Liver (tissue), 9 donors: ENCODE data around the gene CDH4. TPM values are rescaled to one million over a fixed set of nuclear protein-coding genes. Genes with fewer than 3 reads are reported as not detected.

Experiments
- DNase-seq: peaks from one replicate; pipeline ENCODE4 v3.0.0-alpha.2; 2017; ENCODE audit warnings: low spot score
- H3K27ac ChIP-seq, 2 donors: one replicate each; pipeline ENCODE4 v1.7.0; 2013; ENCODE audit warnings: inconsistent platforms in 2 of 2, low read length in 2 of 2, control low read depth in 1 of 2, low read depth in 1 of 2, mild to moderate bottlenecking in 1 of 2
- H3K27me3 ChIP-seq, 4 donors: one replicate each; pipeline versions ENCODE4 v1.6.1 to v1.7.0; 2013; ENCODE audit warnings: low read length in 3 of 4, inconsistent platforms in 1 of 4, mild to moderate bottlenecking in 1 of 4, moderate library complexity in 1 of 4; ENCODE audit not compliant: control insufficient read depth in 4 of 4, insufficient read depth in 4 of 4
- H3K36me3 ChIP-seq, 4 donors: one replicate each; pipeline versions ENCODE4 v1.6.1 to v1.7.0; 2013; ENCODE audit warnings: low read length in 3 of 4, mild to moderate bottlenecking in 3 of 4, low read depth in 1 of 4, moderate library complexity in 1 of 4; ENCODE audit not compliant: control insufficient read depth in 4 of 4, insufficient read depth in 3 of 4
- H3K4me1 ChIP-seq, 4 donors: one replicate each; pipeline versions ENCODE4 v1.6.1 to v1.7.0; 2013; ENCODE audit warnings: low read length in 3 of 4, mild to moderate bottlenecking in 3 of 4, moderate library complexity in 1 of 4; ENCODE audit not compliant: control insufficient read depth in 4 of 4, insufficient read depth in 4 of 4
- H3K4me3 ChIP-seq, 3 donors: one replicate each; pipeline versions ENCODE4 v1.6.1 to v1.7.0; 2013; ENCODE audit warnings: low read length in 3 of 3, control low read depth in 1 of 3, low read depth in 1 of 3, mild to moderate bottlenecking in 1 of 3
- H3K9ac ChIP-seq, 2 donors: one replicate each; pipeline ENCODE4 v1.7.0; 2013; ENCODE audit warnings: low read length in 2 of 2, mild to moderate bottlenecking in 2 of 2, moderate library complexity in 2 of 2, control low read depth in 1 of 2, low read depth in 1 of 2
- H3K9me3 ChIP-seq, 4 donors: one replicate each; pipeline versions ENCODE4 v1.6.1 to v1.7.0; 2013; ENCODE audit warnings: low read length in 3 of 4; ENCODE audit not compliant: control insufficient read depth in 4 of 4
- EGR1 ChIP-seq, 2 donors: IDR thresholded peaks; 2 replicates each; pipeline ENCODE4 v1.6.1; 2016 to 2018; ENCODE audit warnings: antibody characterized with exemption in 2 of 2, low read depth in 2 of 2
- FOXA1 ChIP-seq: IDR thresholded peaks from 2 replicates; pipeline ENCODE4 v1.6.1; 2016; ENCODE audit warnings: antibody characterized with exemption
- FOXA2 ChIP-seq: IDR thresholded peaks from 2 replicates; pipeline ENCODE4 v1.6.1; 2016; ENCODE audit warnings: antibody characterized with exemption
- GABPA ChIP-seq, 2 donors: IDR thresholded peaks in 1 of 2; conservative IDR thresholded peaks in 1 of 2; 2 replicates each; pipeline ENCODE4 v1.6.1; 2016; ENCODE audit warnings: antibody characterized with exemption in 2 of 2, mild to moderate bottlenecking in 1 of 2, moderate library complexity in 1 of 2
- HNF4A ChIP-seq, 2 donors: conservative IDR thresholded peaks; 2 replicates each; pipeline ENCODE4 v1.6.1; 2016; ENCODE audit warnings: antibody characterized with exemption in 2 of 2, mild to moderate bottlenecking in 2 of 2
- HNF4G ChIP-seq: IDR thresholded peaks from 2 replicates; pipeline ENCODE4 v1.6.1; 2016; ENCODE audit warnings: antibody characterized with exemption
- JUND ChIP-seq, 2 donors: IDR thresholded peaks; 2 replicates each; pipeline ENCODE4 v1.6.1; 2016; ENCODE audit warnings: antibody characterized with exemption in 2 of 2
- NR2F2 ChIP-seq: IDR thresholded peaks from 2 replicates; pipeline ENCODE4 v1.6.1; 2016; ENCODE audit warnings: antibody characterized with exemption
- RAD21 ChIP-seq, 2 donors: IDR thresholded peaks; 2 replicates each; pipeline ENCODE4 v1.6.1; 2016; ENCODE audit warnings: antibody characterized with exemption in 2 of 2, mild to moderate bottlenecking in 2 of 2
- SP1 ChIP-seq: IDR thresholded peaks from 2 replicates; pipeline ENCODE4 v1.6.1; 2018; ENCODE audit warnings: antibody characterized with exemption, mild to moderate bottlenecking
- TAF1 ChIP-seq: conservative IDR thresholded peaks from 2 replicates; pipeline ENCODE4 v1.6.1; 2016; ENCODE audit warnings: antibody characterized with exemption, mild to moderate bottlenecking
- YY1 ChIP-seq: IDR thresholded peaks from 2 replicates; pipeline ENCODE4 v1.6.1; 2016; ENCODE audit warnings: antibody characterized with exemption, mild to moderate bottlenecking
- WGBS: extraction: QIAGEN DNeasy Blood & Tissue Kit; methylation state at CpG from one replicate; pipeline ENCODE4 v1.1.7; 2013; 5-methylcytosine and 5-hydroxymethylcytosine counted together
- polyA plus RNA-seq, 2 donors: library from polyadenylated mRNA; stranded (reverse) in 1 of 2; unstranded in 1 of 2; fragments of 200-250 nt in 1 of 2; fragments of >200 nt in 1 of 2; fragmentation: Nextera tagmentation in 1 of 2; extraction: Ambion mirVana in 1 of 2; gene quantifications; one replicate each; pipeline versions ENCODE4 v1.2.1 to v1.2.3, GENCODE V29; 2013 to 2015
- total RNA-seq, 2 donors: library from RNA; depleted of rRNA; stranded (reverse); fragments of >200 nt; gene quantifications; one replicate each; pipeline ENCODE4 v1.2.3, GENCODE V29; 2014
- TF ChIP-seq, protein P1 (sequence below): IDR thresholded peaks from 2 replicates; pipeline ENCODE4 v1.6.1; 2016; ENCODE audit warnings: antibody characterized with exemption, mild to moderate bottlenecking
- TF ChIP-seq, protein P2 (sequence below): IDR thresholded peaks from 2 replicates; pipeline ENCODE4 v1.6.1; 2016; ENCODE audit warnings: antibody characterized with exemption
- TF ChIP-seq, protein P3 (sequence below): fragments of 150-350 bp; IDR thresholded peaks from 2 replicates; pipeline ENCODE4 v1.5.1; 2017; ENCODE audit warnings: improper control_type of control experiment, low read depth, low read length; ENCODE audit not compliant: missing input control
- TF ChIP-seq, protein P4 (sequence below): IDR thresholded peaks from 2 replicates; pipeline ENCODE4 v1.6.1; 2016; ENCODE audit warnings: antibody characterized with exemption
- TF ChIP-seq, protein P5 (sequence below): IDR thresholded peaks from 2 replicates; pipeline ENCODE4 v1.6.1; 2016; ENCODE audit warnings: antibody characterized with exemption
- donor health status: healthy.
- donor health status: healthy.
- donor health status: healthy.
- donor health status: healthy.
- donor health status: healthy.

The CDH4 gene
- total and polyA plus RNA-seq, 4 donors, result 0.03 to 0.25 (median 0.19) TPM; not detected in 1

DNA sequence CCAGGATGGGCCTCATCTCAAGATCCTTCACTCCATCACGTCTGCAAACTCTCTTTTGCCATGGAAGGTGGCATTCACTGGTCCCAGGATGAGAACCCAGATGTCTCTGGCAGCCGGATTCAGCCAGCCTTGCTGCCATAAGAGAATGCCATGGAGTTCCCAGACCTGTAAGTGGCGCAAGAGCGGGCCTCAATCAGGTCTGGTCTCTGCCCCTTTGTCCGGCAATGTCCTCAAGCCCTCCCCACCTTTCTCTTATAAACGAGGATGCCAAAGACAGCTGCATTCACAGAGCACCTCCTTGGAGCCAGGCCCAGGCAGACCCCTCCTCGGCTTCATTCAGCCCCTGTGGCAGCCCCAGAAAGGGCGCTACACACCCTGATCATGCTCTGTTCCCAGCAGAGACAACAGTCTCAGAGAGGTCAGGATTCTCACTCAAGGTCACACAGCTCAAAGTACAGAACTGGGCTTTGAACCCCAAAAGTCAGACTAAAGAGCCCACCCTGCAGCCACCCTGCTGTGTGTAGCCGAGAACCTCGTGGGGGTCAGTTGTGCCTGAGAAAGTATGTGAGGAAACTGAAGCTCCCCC is 549.9 kb downstream of the CDH4 start:
- Histone ChIP-seq H3K27me3 (peaks cover 0 to 4% (median 3%) of the 10 kb centered on the region in 4 donors), H3K27ac (no peak overlapping the region), H3K4me1 (no peaks in the 10 kb centered on the region), H3K9ac (no peak overlapping the region), H3K9me3 (no peaks in the 10 kb centered on the region), H3K36me3 (no peaks in the 10 kb centered on the region), H3K4me3 (no peak overlapping the region)
- WGBS, result 67% methylated on average over 10 of the region's 10 CpGs
- no peak for DNase-seq
- TF ChIP-seq HNF4G (no peak), TAF1 (no peak), NR2F2 (no peak), HNF4A (conservative IDR thresholded peaks at IDR 0.05) (no peak), FOXA2 (no peak), JUND (IDR thresholded peaks at IDR 0.05) (no peak), RAD21 (IDR thresholded peaks at IDR 0.05) (no peak), FOXA1 (no peak), YY1 (no peak), SP1 (no peak)
- TF ChIP-seq, protein P1, sequence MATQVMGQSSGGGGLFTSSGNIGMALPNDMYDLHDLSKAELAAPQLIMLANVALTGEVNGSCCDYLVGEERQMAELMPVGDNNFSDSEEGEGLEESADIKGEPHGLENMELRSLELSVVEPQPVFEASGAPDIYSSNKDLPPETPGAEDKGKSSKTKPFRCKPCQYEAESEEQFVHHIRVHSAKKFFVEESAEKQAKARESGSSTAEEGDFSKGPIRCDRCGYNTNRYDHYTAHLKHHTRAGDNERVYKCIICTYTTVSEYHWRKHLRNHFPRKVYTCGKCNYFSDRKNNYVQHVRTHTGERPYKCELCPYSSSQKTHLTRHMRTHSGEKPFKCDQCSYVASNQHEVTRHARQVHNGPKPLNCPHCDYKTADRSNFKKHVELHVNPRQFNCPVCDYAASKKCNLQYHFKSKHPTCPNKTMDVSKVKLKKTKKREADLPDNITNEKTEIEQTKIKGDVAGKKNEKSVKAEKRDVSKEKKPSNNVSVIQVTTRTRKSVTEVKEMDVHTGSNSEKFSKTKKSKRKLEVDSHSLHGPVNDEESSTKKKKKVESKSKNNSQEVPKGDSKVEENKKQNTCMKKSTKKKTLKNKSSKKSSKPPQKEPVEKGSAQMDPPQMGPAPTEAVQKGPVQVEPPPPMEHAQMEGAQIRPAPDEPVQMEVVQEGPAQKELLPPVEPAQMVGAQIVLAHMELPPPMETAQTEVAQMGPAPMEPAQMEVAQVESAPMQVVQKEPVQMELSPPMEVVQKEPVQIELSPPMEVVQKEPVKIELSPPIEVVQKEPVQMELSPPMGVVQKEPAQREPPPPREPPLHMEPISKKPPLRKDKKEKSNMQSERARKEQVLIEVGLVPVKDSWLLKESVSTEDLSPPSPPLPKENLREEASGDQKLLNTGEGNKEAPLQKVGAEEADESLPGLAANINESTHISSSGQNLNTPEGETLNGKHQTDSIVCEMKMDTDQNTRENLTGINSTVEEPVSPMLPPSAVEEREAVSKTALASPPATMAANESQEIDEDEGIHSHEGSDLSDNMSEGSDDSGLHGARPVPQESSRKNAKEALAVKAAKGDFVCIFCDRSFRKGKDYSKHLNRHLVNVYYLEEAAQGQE, result no peak
- TF ChIP-seq, protein P2, sequence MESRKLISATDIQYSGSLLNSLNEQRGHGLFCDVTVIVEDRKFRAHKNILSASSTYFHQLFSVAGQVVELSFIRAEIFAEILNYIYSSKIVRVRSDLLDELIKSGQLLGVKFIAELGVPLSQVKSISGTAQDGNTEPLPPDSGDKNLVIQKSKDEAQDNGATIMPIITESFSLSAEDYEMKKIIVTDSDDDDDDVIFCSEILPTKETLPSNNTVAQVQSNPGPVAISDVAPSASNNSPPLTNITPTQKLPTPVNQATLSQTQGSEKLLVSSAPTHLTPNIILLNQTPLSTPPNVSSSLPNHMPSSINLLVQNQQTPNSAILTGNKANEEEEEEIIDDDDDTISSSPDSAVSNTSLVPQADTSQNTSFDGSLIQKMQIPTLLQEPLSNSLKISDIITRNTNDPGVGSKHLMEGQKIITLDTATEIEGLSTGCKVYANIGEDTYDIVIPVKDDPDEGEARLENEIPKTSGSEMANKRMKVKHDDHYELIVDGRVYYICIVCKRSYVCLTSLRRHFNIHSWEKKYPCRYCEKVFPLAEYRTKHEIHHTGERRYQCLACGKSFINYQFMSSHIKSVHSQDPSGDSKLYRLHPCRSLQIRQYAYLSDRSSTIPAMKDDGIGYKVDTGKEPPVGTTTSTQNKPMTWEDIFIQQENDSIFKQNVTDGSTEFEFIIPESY, result no peak
- TF ChIP-seq, protein P3, sequence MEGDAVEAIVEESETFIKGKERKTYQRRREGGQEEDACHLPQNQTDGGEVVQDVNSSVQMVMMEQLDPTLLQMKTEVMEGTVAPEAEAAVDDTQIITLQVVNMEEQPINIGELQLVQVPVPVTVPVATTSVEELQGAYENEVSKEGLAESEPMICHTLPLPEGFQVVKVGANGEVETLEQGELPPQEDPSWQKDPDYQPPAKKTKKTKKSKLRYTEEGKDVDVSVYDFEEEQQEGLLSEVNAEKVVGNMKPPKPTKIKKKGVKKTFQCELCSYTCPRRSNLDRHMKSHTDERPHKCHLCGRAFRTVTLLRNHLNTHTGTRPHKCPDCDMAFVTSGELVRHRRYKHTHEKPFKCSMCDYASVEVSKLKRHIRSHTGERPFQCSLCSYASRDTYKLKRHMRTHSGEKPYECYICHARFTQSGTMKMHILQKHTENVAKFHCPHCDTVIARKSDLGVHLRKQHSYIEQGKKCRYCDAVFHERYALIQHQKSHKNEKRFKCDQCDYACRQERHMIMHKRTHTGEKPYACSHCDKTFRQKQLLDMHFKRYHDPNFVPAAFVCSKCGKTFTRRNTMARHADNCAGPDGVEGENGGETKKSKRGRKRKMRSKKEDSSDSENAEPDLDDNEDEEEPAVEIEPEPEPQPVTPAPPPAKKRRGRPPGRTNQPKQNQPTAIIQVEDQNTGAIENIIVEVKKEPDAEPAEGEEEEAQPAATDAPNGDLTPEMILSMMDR, result no peak
- TF ChIP-seq, protein P4, sequence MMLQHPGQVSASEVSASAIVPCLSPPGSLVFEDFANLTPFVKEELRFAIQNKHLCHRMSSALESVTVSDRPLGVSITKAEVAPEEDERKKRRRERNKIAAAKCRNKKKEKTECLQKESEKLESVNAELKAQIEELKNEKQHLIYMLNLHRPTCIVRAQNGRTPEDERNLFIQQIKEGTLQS, result no peak
- TF ChIP-seq, protein P5, sequence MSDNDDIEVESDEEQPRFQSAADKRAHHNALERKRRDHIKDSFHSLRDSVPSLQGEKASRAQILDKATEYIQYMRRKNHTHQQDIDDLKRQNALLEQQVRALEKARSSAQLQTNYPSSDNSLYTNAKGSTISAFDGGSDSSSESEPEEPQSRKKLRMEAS, result no peak

DNA sequence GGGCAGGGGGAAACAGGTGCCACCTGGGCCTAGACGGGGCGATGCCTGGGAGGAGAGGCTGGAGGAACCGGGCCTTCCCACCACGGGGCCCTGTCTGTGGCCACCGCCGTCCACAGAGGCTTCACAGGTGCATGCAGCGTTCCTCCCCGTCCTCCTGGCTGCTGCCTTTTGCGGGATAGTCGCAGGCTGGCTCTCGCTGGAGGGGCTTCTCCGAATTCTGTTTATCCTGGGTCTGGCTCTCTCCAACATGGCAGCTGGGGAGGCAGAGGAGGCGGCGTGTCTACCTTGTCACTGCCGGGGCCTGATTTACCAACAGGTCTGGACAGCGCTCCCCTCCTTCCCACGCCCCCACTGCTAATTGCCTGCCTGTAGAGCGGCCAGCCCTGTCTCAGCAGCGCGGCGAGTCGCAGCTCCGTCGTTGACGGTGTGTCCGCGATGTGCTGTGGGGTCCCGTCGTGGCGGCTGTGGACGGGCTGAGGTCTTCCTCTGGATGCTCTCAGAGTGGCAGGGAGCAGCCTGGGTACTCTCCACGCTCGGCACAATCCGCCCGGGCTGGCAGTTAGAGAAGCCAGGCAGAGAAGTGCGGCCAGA is 550.8 kb downstream of the CDH4 start:
- DNase-seq, result no peak
- Histone ChIP-seq H3K4me3 (no peak overlapping the region), H3K4me1 (no peaks in the 10 kb centered on the region), H3K9ac (no peak overlapping the region), H3K27me3 (peaks cover 0 to 4% (median 3%) of the 10 kb centered on the region in 4 donors), H3K27ac (no peak overlapping the region), H3K36me3 (no peaks in the 10 kb centered on the region), H3K9me3 (no peaks in the 10 kb centered on the region)
- 81% methylated on average over 36 of the region's 36 CpGs for WGBS
- TF ChIP-seq YY1, result no peak
- no peak for TF ChIP-seq HNF4G
- no peak for TF ChIP-seq GABPA (IDR thresholded peaks at IDR 0.05 in 1 of 2, conservative IDR thresholded peaks at IDR 0.05 in 1 of 2)
- TF ChIP-seq, protein P2, result no peak
- TF ChIP-seq, protein P4, result no peak
- TF ChIP-seq EGR1 (IDR thresholded peaks at IDR 0.05; ENCODE audit: low read depth in 2 of 2), result no peak
- TF ChIP-seq HNF4A (conservative IDR thresholded peaks at IDR 0.05), result no peak
- TF ChIP-seq, protein P1, result no peak
- TF ChIP-seq RAD21 (IDR thresholded peaks at IDR 0.05), result no peak
